Activated naive CD8-positive, alpha-beta T cell (primary cell): ENCODE data around the gene MXRA5.
"Not testable (repeated sequence)": the region's sequence is repeated elsewhere in the genome, so short reads cannot be mapped to it uniquely, and the experiment has no call there.

Experiments
- H3K27ac Mint-ChIP-seq: one replicate; pipeline ENCODE4 v1.8.0; 2021; ENCODE audit warnings: mixed read lengths
- H3K27me3 Mint-ChIP-seq: one replicate; pipeline ENCODE4 v1.8.0; 2021; ENCODE audit warnings: mixed read lengths
- H3K36me3 Mint-ChIP-seq: one replicate; pipeline ENCODE4 v1.8.0; 2021; ENCODE audit warnings: mixed read lengths
- H3K4me1 Mint-ChIP-seq: one replicate; pipeline ENCODE4 v1.8.0; 2021; ENCODE audit warnings: low read depth, mixed read lengths
- H3K4me3 Mint-ChIP-seq: one replicate; pipeline ENCODE4 v1.8.0; 2021; ENCODE audit warnings: mild to moderate bottlenecking, mixed read lengths
- H3K9me3 Mint-ChIP-seq: one replicate; pipeline ENCODE4 v1.8.0; 2021; ENCODE audit warnings: low read depth, mixed read lengths

MXRA5 gene

DNA sequence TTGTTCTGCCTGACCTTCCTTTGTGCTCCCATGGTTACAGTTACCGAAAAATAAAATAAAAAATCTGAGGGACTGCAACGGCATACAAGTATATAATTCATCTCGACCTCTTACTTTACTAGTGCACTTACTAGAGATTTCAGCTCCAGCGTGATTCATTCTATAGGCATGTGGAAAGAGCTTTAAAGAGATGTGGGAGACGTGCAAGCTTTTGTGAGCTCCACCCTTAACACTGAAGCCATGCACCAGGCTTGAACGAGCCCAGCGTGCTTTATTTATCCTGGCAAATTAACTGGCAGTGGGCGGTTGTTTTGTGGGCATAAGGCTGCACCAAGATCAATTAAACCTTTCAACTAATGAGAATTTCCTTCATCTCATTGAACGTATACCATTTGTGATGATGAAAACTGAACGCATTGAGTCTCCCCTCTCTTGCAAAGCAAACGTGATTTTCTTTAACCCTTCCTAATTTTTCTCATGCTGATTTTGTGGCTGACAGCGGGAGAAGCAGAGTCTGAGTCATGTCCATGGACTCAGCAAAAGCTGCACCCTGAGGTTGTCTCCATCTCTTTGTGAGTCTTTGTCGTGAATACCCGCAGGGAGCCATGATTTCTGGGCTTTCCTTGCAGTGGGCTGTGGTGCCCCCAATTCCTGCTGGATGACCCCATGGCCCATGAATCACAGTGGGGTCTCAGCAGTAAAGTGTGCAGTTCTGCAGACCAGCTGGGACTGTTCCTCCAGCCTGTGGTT, 60.1 kb downstream of the MXRA5 start:
- Mint-ChIP-seq H3K36me3 (no peaks in the 10 kb centered on the region), H3K9me3 (no peaks in the 10 kb centered on the region), H3K4me1 (no peaks in the 10 kb centered on the region), H3K4me3 (no peak overlapping the region), H3K27ac (no peak overlapping the region), H3K27me3 (no peaks in the 10 kb centered on the region)

DNA sequence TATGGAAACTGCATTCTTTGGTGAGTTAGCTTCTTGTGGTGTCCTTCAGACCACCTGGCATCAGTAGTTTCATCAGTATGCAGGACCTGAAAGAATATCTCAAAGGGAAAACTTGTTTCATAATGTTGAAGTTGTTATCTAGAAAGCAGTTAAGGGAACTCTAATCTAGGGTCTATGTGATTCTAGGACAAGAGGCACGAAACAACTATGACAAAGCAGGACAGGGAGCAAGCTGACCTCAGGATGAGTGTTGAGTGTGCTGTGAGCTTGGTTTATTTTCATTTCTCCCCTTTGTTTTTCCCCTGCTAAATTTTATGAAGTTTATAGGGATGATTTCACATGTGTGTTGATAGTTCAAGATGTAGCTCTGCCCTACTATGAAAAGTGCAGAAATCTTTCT, 65.7 kb downstream of the MXRA5 start:
- H3K4me1 Mint-ChIP-seq = no peaks in the 10 kb centered on the region
- no peaks in the 10 kb centered on the region for H3K36me3 Mint-ChIP-seq
- H3K27me3 Mint-ChIP-seq = peaks cover 4% of the 10 kb centered on the region
- no peak overlapping the region for H3K27ac Mint-ChIP-seq
- peaks cover 5% of the 10 kb centered on the region for H3K9me3 Mint-ChIP-seq
- H3K4me3 Mint-ChIP-seq = no peak overlapping the region

DNA sequence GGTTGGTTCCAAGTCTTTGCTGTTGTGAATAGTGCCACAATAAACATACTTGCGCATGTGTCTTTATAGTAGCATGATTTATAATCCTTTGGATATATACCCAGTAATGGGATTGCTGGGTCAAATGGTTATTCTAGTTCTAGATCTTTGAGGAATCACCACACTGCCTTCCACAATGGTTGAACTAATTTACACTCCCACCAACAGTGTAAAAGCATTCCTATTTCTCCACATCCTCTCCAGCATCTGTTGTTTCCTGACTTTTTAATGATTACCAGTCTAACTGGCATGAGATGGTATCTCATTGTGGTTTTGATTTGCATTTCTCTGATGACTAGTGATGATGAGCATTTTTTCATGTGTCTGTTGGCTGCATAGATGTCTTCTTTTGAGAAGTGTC, 72.8 kb downstream of the MXRA5 start:
- not testable (repeated sequence) for H3K36me3 Mint-ChIP-seq, H3K27me3 Mint-ChIP-seq, H3K27ac Mint-ChIP-seq, H3K4me1 Mint-ChIP-seq, H3K4me3 Mint-ChIP-seq, H3K9me3 Mint-ChIP-seq

DNA sequence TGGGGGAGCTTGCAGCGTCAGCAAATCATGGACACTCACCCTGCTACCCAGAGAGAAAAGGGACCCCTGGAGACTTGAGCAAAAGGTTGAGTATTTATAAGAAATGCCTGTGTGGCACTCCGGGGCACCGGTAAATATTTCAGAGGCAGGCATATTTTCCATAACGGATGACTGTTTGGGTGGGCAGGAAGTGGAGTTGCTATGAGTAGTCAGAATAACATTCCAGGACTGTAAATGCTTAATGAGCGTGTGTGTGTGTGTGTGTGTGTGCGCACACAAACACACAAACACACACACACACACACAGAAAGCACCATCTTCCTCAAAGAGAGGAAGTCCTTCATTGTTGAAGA, 74.6 kb downstream of the MXRA5 start:
- Mint-ChIP-seq H3K4me1 (no peaks in the 10 kb centered on the region), H3K36me3 (no peaks in the 10 kb centered on the region), H3K27me3 (peaks cover 1% of the 10 kb centered on the region), H3K4me3 (no peak overlapping the region), H3K27ac (no peak overlapping the region), H3K9me3 (no peaks in the 10 kb centered on the region)

DNA sequence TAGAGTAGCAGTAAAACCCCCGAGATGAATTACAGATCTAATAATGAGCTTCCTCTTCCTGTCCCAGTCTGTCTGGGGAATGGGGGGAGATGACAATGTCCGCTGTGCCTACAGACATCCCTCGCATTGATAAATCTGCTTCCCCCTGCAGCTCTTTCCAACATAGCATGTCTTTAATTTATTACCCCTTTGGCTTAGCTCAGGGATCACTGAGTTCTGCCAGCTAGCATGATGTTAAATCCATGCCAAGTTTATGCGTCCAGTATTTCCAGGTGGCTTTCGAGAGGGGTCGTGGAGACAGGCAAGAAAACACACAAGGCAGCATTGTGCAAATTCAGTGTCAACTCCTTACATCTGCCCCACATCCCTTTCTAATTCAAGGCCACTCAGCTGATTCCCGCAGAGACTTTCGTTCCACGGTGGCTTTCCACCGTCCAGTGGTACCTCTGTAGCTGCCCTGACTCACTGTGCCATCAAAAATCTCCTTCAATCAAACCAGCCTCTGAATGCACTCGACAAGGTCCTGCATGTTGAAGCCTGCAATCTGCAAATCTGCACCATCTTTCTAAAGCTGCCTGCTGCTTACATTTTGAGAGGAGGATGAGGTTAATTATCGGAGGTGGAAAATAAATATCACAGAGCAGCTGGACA, 75.1 kb downstream of the MXRA5 start:
- Mint-ChIP-seq H3K27ac (no peak overlapping the region), H3K4me3 (no peak overlapping the region), H3K27me3 (peaks cover 1% of the 10 kb centered on the region), H3K4me1 (no peaks in the 10 kb centered on the region), H3K36me3 (no peaks in the 10 kb centered on the region), H3K9me3 (no peaks in the 10 kb centered on the region)

DNA sequence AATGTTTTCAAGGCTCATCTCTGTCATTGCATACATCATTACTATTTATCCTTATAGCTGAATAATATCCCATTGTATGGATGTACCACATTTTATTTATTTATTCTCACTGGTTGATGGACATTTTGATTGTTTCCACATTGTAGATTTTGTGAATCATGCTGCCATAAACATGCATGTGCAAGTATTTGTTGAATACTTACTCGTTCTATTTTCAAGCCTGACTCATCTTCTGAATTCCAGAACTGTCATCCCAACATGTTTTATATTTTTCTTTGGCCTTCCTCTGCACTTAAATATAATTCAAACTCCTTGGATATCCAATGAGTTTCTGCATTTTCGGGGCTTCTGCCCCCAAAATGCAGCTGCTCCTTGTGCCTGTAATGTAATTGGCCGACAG, 77.6 kb downstream of the MXRA5 start:
- Mint-ChIP-seq H3K9me3 (peaks cover 4% of the 10 kb centered on the region), H3K36me3 (no peaks in the 10 kb centered on the region), H3K27ac (no peak overlapping the region), H3K27me3 (peaks cover 3% of the 10 kb centered on the region), H3K4me3 (no peak overlapping the region), H3K4me1 (no peaks in the 10 kb centered on the region)

DNA sequence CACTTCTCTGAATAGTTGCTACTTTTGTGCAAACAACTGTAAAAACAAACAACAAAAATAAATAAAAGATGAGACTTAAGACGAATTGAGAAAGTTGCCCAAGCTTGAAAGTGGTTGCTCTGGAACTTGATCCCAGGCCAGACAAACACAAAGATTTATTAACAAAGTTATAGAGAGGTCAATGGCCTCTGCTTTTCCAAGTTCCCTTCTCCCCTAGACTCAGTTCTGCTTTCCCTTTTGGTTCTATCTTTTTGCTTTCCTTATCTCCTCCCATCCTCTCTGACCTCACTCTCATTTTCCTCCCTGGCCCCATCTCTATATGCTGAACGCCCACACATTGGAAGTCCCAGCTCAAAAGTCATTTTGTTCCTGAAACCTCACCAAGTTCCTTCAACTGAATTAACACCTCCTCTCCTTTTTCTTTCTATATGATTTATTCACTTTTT, 82.7 kb downstream of the MXRA5 start:
- Mint-ChIP-seq H3K36me3 (no peaks in the 10 kb centered on the region), H3K9me3 (peaks cover 4% of the 10 kb centered on the region), H3K27me3 (peaks cover 2% of the 10 kb centered on the region), H3K4me1 (no peaks in the 10 kb centered on the region), H3K4me3 (no peak overlapping the region), H3K27ac (no peak overlapping the region)

DNA sequence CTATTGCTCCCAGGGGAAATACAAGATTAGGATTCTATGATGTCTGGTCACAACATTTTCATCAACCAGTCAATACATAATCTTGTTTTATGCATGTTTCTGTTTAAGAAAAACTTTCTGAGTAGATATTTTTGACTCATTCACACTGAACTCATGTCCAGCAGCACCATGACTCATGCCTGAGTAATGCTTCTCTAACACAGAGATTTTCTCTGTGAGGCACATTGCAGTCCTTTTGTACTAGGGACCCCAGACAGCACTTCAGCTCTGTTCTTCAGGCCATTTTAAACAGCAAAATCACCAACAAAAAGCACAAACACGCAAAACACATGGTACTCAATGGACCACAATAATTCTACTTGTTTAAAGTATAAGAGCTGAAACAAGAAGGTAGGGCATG, 83.6 kb downstream of the MXRA5 start:
- Mint-ChIP-seq H3K27me3 (peaks cover 2% of the 10 kb centered on the region), H3K9me3 (peaks cover 4% of the 10 kb centered on the region), H3K4me1 (no peaks in the 10 kb centered on the region), H3K27ac (no peak overlapping the region), H3K4me3 (no peak overlapping the region), H3K36me3 (no peaks in the 10 kb centered on the region)
